HG02870 (cell line): ENCODE data around the gene MYLK4.

Experiments used
- ATAC-seq: cut with Tn5 transposase; IDR thresholded peaks from one replicate; pipeline ENCODE4 v1.9.1; 2021; ENCODE audit warnings: mild to moderate bottlenecking, moderate library complexity; ENCODE audit not compliant: unreplicated experiment

The MYLK4 gene

DNA sequence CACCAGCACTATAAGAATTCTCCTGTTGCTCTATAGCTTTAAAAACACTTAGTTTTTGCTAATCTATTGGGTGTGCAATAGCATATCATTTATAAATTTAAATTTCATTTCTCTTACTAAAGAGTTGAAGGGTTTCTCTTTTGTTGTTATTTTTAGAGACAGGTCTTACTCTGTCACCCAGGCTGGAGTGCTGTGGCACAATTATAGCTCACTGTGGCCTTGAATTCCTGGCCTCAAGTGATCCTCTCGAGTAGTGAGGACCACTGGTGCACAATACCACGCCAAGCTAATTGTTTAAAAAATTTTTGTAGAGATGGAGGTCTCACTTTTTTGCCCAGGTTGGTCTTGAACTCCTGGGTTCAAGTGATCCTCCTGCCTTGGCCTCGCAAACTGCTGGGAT, 8.3 kb upstream of the MYLK4 start:
- ATAC-seq = no peak

GRCh38 chr6:2756687-2757224, 6.0 kb upstream of the MYLK4 start:
- ATAC-seq = no peak

- no peak for ATAC-seq
These were observed 5.5 kb upstream of the MYLK4 start for GRCh38 chr6:2756241-2756640.

GRCh38 chr6:2755456-2755855, 4.7 kb upstream of the MYLK4 start:
- no peak for ATAC-seq

DNA sequence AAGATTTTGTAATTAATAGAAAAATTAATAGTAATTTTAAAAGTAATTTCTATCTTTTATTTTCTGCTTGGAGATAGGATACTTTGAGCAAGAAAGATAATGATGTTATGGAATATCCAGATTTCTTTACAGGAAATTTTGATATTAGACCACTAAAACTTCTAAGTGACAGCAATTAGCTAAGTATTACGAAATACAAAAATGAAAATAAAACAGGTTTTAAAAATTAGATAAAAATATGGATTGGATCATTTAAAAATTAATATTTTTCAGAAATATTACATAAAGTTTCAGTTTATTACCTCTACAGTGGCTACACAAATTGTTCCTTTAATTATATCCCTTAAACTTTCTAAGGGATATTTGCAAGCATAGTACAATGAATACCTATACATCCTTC, 4.2 kb upstream of the MYLK4 start:
- no peak for ATAC-seq

DNA sequence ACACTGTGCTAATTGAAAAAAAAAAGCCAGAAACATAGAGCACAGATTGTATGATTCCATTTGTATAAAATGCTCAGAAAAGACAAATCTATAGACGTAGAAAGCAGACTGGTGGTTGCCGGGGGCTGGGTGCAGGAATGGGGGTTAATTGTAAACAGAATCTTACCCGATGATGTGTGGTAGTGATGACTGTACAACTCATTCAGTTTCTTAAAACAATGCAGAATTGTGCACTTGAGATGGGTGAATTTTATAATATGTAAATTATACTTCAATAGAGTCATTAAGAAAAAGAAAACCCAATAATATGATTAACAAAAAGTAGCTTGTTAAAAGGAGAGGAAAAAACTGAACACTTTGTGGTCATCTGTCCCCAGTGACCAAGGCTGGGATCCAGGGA, 3.7 kb upstream of the MYLK4 start:
- ATAC-seq = no peak

GRCh38 chr6:2753743-2754142, 3.0 kb upstream of the MYLK4 start:
- no peak for ATAC-seq

DNA sequence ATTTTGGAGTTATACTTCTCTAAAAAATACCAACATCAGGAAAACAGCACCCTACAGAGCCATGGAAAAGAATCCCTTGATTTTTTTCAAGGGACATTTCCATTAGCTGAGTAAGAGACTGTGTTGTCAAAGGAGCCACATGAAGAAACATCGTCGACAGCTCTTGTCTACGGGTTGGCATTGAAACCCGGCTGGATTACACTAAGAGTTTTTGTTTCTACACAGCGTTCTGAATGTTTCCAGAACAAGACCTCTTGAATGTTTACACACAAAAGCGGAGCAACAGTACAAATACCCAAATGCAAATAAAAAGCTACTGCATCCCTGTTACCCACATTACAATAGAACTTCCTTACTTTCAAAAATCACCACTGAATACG, 2.4 kb upstream of the MYLK4 start:
- ATAC-seq = no peak

DNA sequence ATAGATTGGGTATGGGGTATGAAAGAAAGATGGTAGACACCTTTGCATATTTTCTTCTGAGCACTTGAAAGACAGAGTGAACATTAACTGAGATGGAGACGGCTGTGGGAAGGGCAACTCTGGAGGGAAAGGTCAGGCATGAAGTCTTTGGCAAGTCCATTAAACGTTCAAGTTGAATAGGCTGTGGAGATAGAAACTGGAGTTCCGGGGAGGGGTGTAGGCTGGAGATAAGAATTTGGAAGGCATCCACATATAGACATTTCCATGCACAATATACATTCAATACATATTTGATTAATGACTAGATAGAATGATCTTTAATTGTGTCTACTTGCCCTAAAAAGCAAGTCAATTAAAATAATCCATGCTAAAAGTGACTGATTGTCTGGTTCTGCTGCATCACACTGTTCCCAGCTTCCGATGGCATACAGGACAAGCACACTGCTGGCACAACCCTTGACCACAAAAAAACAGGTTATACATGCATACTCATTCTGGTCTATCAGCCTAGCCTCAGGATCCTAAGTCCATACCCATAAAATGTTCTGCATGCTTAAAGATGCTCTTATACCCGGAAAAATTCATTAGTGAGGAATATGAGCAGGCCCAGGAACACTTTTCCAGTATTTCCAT, 1.9 kb upstream of the MYLK4 start:
- ATAC-seq = no peak

- no peak for ATAC-seq
These were observed 1.1 kb upstream of the MYLK4 start for GRCh38 chr6:2751871-2752270.

GRCh38 chr6:2749969-2750600, 637 bp downstream of the MYLK4 start:
- no peak for ATAC-seq

GRCh38 chr6:2748183-2748582, 2.5 kb downstream of the MYLK4 start:
- ATAC-seq = no peak

- ATAC-seq = no peak
These were observed 4.1 kb downstream of the MYLK4 start for GRCh38 chr6:2746557-2747061.

- ATAC-seq = no peak
These were observed 5.5 kb downstream of the MYLK4 start for GRCh38 chr6:2745246-2745645.

DNA sequence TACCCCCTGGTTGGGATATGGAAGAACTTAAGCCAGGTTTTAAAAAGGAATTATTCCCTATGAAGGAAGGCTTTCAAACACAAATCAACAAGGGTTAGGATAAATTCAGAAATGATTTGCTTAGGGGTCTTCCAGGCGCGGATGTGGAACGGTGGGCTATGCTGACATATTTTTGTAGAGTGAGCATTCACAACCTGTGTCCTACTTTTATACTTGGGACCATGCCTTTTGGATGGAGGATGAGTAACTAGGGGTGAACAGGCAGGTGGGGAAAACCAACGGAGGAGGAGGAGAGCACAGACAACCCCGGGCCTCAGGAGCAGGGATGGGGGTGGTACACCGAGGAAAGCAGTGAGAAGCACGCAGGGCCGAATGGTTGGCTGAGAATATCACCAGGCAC, 5.9 kb downstream of the MYLK4 start:
- no peak for ATAC-seq

- ATAC-seq = no peak
These were observed 6.4 kb downstream of the MYLK4 start for GRCh38 chr6:2744209-2744771.

GRCh38 chr6:2743280-2744208, 7.2 kb downstream of the MYLK4 start:
- ATAC-seq = no peak

DNA sequence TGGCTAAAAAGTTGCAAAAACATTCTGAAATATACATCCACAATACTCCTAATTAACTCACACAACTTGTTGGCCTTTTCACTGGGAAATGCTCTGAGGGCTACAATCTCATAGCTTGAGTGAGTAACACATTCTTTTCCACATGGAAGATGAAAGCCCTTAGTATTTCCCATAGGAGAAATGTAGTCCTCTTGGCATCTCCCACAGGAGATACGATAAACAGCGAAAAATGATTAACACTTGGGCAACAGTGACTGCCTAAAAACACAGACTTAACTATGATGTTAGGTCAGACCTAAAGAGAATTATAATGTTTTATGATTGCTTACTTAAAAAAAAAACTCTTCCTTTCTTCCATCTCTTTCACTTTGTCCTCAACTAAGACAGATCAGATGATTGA, 9.0 kb downstream of the MYLK4 start:
- ATAC-seq = no peak

- no peak for ATAC-seq
These were observed 10.1 kb downstream of the MYLK4 start for GRCh38 chr6:2740581-2740980.

- no peak for ATAC-seq
These were observed 11.4 kb downstream of the MYLK4 start for GRCh38 chr6:2739335-2739734.

DNA sequence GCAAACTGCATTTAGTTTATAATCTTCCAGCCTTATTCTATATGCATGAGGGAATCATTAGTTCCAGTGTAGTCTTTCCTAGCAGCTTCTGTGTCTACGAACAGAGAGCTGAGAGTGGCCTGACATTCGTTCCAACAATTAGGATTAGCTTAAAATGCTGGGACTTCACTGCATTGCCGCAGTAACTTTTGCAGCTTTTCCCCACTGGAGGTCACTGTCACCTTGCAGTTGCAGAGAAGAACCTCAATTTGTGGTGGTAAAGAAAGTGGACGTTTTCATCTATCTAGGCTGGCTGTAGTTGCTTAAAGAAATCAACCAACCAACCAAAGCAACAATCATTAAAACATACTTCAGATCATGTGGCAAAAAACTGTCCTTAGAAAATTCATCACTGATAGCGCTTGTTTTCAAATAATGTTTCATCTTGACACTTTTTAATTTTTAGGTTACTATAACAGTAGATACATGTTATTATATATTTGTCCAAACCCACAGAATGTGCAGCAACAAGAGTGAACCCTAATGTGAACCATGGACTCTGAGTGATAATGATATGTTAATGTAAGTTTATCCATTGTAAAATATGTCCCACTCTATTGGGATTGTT, 12.2 kb downstream of the MYLK4 start:
- ATAC-seq = no peak
